ENCODE results near the gene RPUSD3.

RPUSD3 gene

DNA sequence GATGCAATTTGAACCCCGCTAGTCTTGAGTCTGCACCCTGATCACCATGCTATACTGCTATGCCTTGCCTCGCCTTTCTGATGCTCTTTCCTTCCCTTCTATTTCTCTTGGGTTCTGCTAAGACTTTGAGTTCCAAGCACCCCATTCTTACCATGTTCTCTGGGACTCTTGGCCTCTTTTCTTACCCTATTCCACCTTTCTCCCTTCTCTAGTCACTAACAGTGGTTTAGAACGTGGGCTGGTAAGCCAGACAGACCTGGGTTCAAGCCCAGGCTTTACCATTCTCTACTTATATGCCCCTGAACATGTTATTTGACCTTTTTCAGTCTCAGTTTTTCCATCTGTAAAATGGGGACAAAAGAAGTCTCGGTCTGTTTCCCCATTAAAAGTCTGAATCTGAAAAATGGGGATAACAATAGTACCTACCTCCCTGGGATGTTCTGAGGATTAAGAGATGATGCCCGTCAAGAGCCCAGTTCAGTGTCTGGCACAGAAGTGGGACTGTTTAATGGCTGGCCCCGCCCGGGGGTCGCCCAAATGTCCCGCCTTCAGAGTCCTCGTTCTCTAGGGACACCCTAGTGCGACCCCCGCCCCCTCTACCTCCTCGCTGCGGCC, 51.9 kb downstream of the RPUSD3 start:
- no peak for DNase-seq
- Mint-ChIP-seq H3K9me3 (no peaks in the 10 kb centered on the region), H3K4me1 (ENCODE audit: low read depth) (peaks cover 71% of the 10 kb centered on the region), H3K27ac (peak overlapping the region; percentile 100), H3K27me3 (no peaks in the 10 kb centered on the region), H3K36me3 (ENCODE audit: low read depth) (peaks cover 94% of the 10 kb centered on the region), H3K4me3 (peak overlapping the region; percentile 96)

DNA sequence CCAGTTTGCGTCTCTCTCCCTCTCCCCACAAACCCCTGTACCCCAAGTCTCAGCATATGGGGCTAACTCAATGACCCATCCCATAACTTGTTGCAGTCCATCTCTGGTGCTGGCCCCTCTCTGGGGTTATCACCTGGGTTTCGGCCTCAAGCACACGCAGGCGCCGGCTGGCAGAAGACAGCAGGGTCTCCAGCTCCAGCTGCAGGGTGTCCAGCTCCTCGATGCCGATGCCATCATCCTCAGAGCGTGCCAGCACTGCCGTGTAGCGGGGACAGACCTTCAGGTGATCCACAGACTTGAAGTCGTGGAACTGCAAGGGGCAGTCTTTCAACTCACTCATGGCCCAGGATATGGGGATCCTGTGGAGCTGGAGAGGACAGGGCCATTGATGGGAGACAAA, 52.7 kb downstream of the RPUSD3 start:
- no peak for DNase-seq
- H3K27ac Mint-ChIP-seq: peak overlapping the region; percentile 100
- H3K9me3 Mint-ChIP-seq: no peaks in the 10 kb centered on the region
- peaks cover 96% of the 10 kb centered on the region for H3K36me3 Mint-ChIP-seq (ENCODE audit: low read depth)
- H3K4me3 Mint-ChIP-seq: peak overlapping the region; percentile 96
- H3K27me3 Mint-ChIP-seq: no peaks in the 10 kb centered on the region
- peaks cover 75% of the 10 kb centered on the region for H3K4me1 Mint-ChIP-seq (ENCODE audit: low read depth)
